ENCODE results near the gene NRSN1. TPM values are rescaled to one million over a fixed set of nuclear protein-coding genes. Genes with fewer than 3 reads are reported as not detected.

Gene NRSN1
- total RNA-seq, 1 donor from 2014 or later = not detected

Other genes starting within 250 kb of the NRSN1 start
- gene DCDC2, start 231.8 kb downstream of the NRSN1 start, total RNA-seq = 1.4 TPM